GM18909 (cell line): ENCODE measurements around the gene TIGD6.

Experiments used
- ATAC-seq: cut with Tn5 transposase; IDR thresholded peaks from one replicate; pipeline ENCODE4 v1.9.1; 2021; ENCODE audit warnings: mild to moderate bottlenecking; ENCODE audit not compliant: unreplicated experiment, poor library complexity

The TIGD6 gene

GRCh38 chr5:149982505-149982904 lies 17.9 kb downstream of the TIGD6 start:
- no peak for ATAC-seq

DNA sequence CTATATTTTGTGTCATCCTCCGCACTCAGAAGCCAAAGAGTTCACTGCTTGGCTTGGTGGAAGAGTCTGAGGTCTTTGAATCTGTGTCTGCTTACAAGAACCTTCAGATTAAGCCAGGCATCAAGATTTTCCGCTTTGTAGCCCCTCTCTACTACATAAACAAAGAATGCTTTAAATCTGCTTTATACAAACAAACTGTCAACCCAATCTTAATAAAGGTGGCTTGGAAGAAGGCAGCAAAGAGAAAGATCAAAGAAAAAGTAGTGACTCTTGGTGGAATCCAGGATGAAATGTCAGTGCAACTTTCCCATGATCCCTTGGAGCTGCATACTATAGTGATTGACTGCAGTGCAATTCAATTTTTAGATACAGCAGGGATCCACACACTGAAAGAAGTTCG lies 19.2 kb downstream of the TIGD6 start:
- ATAC-seq: no peak

- ATAC-seq: no peak
These were observed 20.6 kb downstream of the TIGD6 start for GRCh38 chr5:149979896-149980295.

DNA sequence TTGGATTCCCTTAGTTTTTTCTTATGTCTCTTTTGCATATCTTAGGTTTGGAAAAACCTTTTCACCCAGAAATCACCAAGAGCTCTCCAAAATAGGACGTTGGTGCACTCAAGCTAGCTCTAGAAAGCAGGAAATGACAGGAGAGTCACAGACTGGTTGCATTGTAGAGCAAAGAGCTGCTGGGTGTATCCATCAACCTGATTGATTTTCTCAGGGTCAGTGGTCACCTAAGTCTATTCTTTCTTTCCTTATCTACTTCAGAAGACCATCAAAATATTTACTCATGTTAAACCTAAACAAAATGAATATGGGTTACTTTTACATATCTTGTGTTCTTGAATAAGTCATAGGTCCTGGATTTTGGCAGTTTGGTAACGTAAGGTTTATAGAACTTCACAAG lies 25.0 kb downstream of the TIGD6 start:
- no peak for ATAC-seq

DNA sequence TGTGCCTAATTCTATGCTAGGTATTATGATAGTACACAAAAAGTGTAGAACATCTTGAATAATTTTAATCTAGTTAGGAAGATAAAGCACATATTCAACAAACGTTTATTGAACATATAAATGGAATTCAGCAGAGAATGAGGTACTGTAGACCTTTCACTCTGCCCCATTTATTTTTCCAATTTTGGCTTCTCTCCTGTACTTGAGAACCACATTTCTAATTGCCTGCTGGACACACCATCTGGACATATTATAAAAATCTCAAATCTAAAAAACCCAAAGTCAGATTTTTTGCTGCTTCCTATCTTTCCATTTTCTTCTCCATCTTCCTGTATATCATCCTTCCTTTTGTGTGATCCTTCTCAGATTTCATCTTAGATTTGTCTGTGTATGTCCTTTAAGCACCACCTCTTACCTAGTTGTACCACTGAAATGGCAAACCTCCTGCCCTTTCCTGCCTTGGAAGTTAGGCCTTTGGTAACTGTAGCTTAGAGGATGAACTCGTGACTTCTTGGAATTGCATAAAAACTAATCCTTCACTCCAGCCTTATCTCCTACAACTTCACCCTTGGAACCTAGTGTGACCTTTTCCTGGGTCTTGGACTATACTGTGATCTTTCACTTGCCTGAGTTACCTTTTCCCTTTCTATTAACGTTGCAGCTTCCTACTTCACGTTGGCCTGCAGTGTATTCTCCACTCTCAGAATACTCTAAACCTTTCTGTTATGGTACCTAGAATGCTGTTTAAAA lies 31.1 kb downstream of the TIGD6 start:
- ATAC-seq: no peak

DNA sequence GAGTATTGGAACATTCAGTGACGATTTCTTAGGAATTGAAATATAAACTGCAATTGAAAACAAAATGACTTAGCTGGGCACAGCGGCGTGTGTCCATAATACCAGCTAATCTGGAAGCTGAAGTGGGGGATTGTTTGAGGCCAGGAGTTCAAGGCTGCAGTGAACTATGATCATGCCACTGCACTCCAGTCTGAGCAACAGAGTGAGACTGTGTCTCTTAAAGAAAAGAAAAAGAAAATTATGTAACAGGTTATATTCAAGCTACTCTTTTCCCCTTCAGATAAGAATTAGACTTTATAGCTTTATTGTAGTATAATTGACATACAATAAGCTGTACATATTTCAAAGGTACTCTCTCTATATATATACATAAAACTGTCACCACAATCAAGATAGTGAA lies 33.5 kb downstream of the TIGD6 start:
- no peak for ATAC-seq

DNA sequence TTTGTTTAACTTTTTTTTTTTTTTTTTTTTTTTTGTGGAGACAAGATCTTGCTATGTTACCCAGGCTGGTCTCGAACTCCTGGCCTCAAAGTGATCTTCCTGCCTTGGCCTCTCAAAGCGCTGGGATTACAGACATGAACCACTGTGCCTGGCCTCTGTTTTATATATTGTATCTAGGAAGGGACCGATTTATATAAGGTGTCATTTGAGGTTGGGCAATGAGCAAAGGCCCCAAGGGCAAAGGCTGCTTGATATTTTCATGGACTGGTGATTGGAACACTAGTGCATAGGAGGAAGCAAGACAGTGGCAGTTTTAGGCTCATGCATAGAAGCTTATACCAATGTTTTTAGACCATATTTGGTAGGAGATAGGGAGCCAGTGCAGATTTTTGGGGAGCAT lies 36.7 kb downstream of the TIGD6 start:
- ATAC-seq: no peak

- no peak for ATAC-seq
These were observed 37.7 kb downstream of the TIGD6 start for GRCh38 chr5:149962601-149963300.

- no peak for ATAC-seq
These were observed 38.5 kb downstream of the TIGD6 start for GRCh38 chr5:149961957-149962409.

- ATAC-seq: no peak
These were observed 39.2 kb downstream of the TIGD6 start for GRCh38 chr5:149961186-149961685.

- ATAC-seq: peak; percentile 97
These were observed 39.9 kb downstream of the TIGD6 start, which contains the start of gene SLC26A2 for GRCh38 chr5:149960272-149961185. Gene SLC26A2 (plus strand): TSS chr5:149960758. CDS start chr5:149977653, 16,895 bp downstream.

- ATAC-seq: peak; percentile 20
These were observed 40.8 kb downstream of the TIGD6 start for GRCh38 chr5:149959406-149960236.

DNA sequence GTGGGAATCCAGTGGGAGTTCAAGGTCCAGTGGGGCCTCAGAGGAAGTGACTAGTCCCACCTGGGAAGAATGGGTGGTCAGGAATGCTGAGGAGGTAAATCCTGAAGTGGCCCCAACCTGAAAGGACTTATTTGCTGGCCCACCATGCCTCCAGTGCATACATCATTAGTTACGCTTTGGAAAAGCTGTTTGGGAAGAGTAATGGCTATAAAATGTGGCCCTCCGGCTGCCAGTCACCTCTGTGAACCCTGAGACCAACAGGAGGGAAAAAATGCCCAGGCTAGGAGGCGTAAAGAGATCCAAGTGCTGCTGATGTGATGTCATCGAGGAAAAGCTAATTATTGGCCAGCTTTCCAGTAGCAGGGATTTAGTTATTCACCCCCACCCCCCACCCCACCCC lies 42.6 kb downstream of the TIGD6 start:
- ATAC-seq: no peak

DNA sequence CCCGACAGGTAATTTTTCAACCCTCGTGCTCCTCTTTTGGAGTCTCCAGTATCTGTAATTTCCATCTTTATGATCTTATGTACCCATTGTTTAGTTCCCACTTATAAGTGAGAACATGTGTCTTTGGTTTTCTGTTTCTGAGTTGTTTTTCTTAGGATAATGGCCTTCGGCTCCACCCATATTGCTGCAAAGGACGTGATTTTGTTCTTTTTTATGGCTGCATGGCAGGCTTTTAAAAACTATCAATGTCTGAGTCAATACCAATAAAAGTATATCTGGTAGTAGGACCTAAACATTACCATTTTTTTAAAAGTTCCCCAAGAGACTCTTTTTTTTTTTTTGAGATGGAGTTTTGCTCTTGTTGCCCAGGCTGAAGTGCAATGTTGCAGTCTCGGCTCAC lies 43.8 kb downstream of the TIGD6 start:
- no peak for ATAC-seq

- ATAC-seq: no peak
These were observed 45.7 kb downstream of the TIGD6 start for GRCh38 chr5:149954798-149955197.

- ATAC-seq: no peak
These were observed 46.9 kb downstream of the TIGD6 start for GRCh38 chr5:149953436-149954121.

DNA sequence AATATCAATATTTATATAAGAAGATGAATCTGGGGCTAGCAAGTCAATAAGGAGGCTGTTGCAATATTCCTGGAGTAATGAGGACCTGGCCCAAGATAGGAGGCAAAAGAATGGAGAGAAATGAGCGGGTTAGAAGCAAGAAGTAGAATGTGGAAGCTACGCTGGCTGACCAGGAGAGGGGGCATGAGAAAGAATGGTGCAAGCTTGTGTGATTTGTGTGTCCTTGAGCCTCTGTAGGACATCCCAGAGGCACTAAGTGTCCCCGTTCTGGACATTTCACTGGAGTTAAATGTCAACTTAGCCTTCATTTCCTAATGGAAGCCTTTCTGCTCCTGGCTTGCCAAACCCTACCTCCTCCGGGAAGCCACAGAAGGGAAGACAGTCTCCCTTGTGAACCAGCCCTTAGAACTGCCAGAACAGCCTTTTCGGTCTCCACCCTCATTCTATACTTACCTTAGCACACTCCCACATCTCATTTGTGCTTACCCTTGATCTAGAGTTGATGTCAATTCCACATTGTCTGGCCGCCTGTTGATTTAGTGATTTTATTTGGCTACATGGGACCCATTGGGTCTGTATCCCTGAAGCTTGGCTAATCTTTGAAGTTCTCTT lies 49.2 kb downstream of the TIGD6 start:
- no peak for ATAC-seq

GRCh38 chr5:149948993-149949392 lies 51.5 kb downstream of the TIGD6 start:
- ATAC-seq: no peak

GRCh38 chr5:149946118-149946517 lies 54.3 kb downstream of the TIGD6 start:
- ATAC-seq: no peak
